Raji (cell line): ENCODE results near the gene TAF4.

ENCODE experiments used
- POLR2A ChIP-seq: IDR thresholded peaks from 2 replicates; pipeline ENCODE4 v1.6.1; 2011; ENCODE audit warnings: low read depth, low read length, control low read depth; ENCODE audit not compliant: insufficient read depth

TAF4 gene

GRCh38 chr20:61997372-61997771, 68.3 kb downstream of the TAF4 start:
- no peak for TF ChIP-seq POLR2A

GRCh38 chr20:61994546-61994945, 71.1 kb downstream of the TAF4 start:
- TF ChIP-seq POLR2A = no peak

GRCh38 chr20:61993058-61993457, 72.6 kb downstream of the TAF4 start:
- TF ChIP-seq POLR2A = no peak

- no peak for TF ChIP-seq POLR2A
Measured at GRCh38 chr20:61991476-61991875, 74.2 kb downstream of the TAF4 start.

GRCh38 chr20:61990484-61990883, 75.2 kb downstream of the TAF4 start:
- no peak for TF ChIP-seq POLR2A

- TF ChIP-seq POLR2A = no peak
Measured at GRCh38 chr20:61989741-61990140, 75.9 kb downstream of the TAF4 start.

- no peak for TF ChIP-seq POLR2A
Measured at GRCh38 chr20:61988665-61989064, 77.0 kb downstream of the TAF4 start.

- no peak for TF ChIP-seq POLR2A
Measured at GRCh38 chr20:61986762-61987321, 78.8 kb downstream of the TAF4 start.

GRCh38 chr20:61985096-61985495, 80.6 kb downstream of the TAF4 start:
- TF ChIP-seq POLR2A = no peak

- TF ChIP-seq POLR2A = no peak
Measured at GRCh38 chr20:61983965-61984364, 81.7 kb downstream of the TAF4 start.

GRCh38 chr20:61982951-61983315, 82.7 kb downstream of the TAF4 start:
- TF ChIP-seq POLR2A = no peak

- TF ChIP-seq POLR2A = no peak
Measured at GRCh38 chr20:61982191-61982950, 83.3 kb downstream of the TAF4 start.

- TF ChIP-seq POLR2A = no peak
Measured at GRCh38 chr20:61980647-61981583, 84.8 kb downstream of the TAF4 start.

- no peak for TF ChIP-seq POLR2A
Measured at GRCh38 chr20:61979701-61980635, 85.7 kb downstream of the TAF4 start.

- TF ChIP-seq POLR2A = no peak
Measured at GRCh38 chr20:61979090-61979489, 86.6 kb downstream of the TAF4 start.

- TF ChIP-seq POLR2A = no peak
Measured at GRCh38 chr20:61978491-61978890, 87.2 kb downstream of the TAF4 start.
